Lower leg skin (tissue), 4 donors: ENCODE results near the gene MRPS15. TPM values are rescaled to one million over a fixed set of nuclear protein-coding genes. Genes with fewer than 3 reads are reported as not detected.

Source experiments
- DNase-seq, 2 donors: peaks; one replicate each; pipeline ENCODE4 v3.0.0-alpha.2; 2019; ENCODE audit warnings: low spot score in 2 of 2
- H3K4me3 ChIP-seq: fragments of 200-600 bp; sonication (generic); 2 replicates; pipeline ENCODE4 v1.5.1; 2017; ENCODE audit warnings: mild to moderate bottlenecking, low read depth; ENCODE audit not compliant: poor library complexity, severe bottlenecking
- POLR2A ChIP-seq, 2 donors: fragments of 450-650 bp; IDR thresholded peaks; one replicate each; pipeline ENCODE4 v1.6.1; 2016 to 2017; ENCODE audit warnings: antibody characterized with exemption in 2 of 2, mild to moderate bottlenecking in 1 of 2, moderate library complexity in 1 of 2
- WGBS, 2 donors: methylation state at CpG; one replicate each; pipeline ENCODE4 v1.1.5; 2018; 5-methylcytosine and 5-hydroxymethylcytosine counted together
- intact Hi-C: fragments of 100-400 bp; cut with DNase I; formaldehyde crosslinking; loops from one replicate; pipeline ENCODE4 v1.15.0; 2023; ENCODE audit warnings: low total_unique reads
- total RNA-seq, 4 donors: library from RNA; depleted of rRNA; stranded (reverse); fragments of >200 nt; gene quantifications; one replicate each; pipeline ENCODE4 v1.1.0, GENCODE V29; 2016
- TF ChIP-seq, protein P1 (sequence below), 3 donors: fragments of 450-650 bp; IDR thresholded peaks; one replicate each; pipeline ENCODE4 v1.5.1; 2016; ENCODE audit warnings: antibody characterized with exemption in 3 of 3, mild to moderate bottlenecking in 3 of 3, moderate library complexity in 2 of 3

MRPS15 gene
- total RNA-seq, 4 donors from 2014 or later, result 62.8 to 84.6 (median 65.1) TPM

DNA sequence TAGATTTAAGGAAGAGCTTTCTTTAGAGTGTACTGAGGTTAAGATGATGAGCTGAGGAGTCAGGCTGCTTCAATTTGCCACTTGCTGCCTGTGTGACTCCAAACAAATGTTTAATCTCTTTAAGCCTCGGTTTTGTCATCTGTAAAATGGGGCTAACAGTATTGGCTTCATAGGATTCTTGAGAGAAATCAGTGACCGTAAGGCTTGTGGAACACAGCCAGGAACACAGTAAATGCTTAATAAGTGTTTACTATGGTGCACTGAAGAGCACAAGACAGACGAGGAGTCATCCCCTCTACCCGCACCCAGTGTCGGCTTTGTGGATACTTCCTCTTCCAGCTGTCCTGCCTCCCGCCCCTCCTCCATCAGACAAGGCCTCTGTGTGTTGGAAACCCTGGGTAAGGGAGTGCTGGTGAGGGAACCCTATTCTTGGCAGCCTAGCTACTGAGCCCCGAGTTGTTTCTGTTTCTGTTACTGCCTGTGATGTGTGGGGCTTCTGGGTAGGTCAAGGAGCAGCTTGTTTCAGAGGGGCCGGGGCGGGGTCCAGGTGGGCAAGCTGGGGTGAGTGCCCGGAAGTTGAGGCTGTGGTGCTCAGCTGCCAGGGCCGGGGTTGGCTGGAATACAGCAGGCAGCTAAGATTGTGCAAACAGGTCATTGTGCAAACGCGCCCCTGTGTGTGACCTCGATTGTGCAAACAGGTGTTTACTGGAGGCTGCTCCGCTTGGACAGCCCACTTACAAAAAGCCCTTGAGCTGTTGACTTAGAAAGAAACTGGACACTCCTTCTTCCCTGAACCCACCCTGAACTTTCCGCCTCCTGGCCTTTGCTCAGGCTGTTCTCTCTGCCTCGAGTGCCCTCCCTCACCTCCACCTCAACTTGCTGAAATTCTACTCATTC is 22.5 kb upstream of the MRPS15 start:
- intact Hi-C loops, result no loop called here
- peak in 1 of 2 donors; percentile 35 for DNase-seq
- no peak for TF ChIP-seq POLR2A (IDR thresholded peaks at IDR 0.05)
- TF ChIP-seq, protein P1, sequence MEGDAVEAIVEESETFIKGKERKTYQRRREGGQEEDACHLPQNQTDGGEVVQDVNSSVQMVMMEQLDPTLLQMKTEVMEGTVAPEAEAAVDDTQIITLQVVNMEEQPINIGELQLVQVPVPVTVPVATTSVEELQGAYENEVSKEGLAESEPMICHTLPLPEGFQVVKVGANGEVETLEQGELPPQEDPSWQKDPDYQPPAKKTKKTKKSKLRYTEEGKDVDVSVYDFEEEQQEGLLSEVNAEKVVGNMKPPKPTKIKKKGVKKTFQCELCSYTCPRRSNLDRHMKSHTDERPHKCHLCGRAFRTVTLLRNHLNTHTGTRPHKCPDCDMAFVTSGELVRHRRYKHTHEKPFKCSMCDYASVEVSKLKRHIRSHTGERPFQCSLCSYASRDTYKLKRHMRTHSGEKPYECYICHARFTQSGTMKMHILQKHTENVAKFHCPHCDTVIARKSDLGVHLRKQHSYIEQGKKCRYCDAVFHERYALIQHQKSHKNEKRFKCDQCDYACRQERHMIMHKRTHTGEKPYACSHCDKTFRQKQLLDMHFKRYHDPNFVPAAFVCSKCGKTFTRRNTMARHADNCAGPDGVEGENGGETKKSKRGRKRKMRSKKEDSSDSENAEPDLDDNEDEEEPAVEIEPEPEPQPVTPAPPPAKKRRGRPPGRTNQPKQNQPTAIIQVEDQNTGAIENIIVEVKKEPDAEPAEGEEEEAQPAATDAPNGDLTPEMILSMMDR (IDR thresholded peaks at IDR 0.05), result no peak
- WGBS, 2 donors, result 66 to 68% methylated on average over 17 of the region's 17 CpGs
- H3K4me3 ChIP-seq, result no peak overlapping the region

DNA sequence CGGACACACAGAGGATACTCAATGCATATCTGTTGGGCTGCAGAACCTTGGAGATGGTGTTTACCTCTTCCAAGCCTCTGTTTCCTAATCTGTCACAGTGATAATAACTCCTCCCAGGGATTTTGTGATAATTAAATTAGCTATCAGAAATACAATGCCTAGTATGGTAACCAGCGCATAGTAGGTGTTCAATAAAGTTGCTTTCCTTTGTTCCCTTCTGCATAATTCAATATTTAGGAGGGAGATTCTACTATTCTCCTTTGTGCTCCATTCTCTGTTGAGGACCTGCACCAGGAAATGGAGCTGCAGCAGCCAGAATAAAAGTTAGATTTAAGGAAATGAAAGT is 21.9 kb upstream of the MRPS15 start:
- WGBS, 2 donors, result 90 to 94% methylated on average over 2 of the region's 2 CpGs
- H3K4me3 ChIP-seq, result no peak overlapping the region
- DNase-seq, result no peak
- intact Hi-C loops, result no loop called here
- TF ChIP-seq, protein P1 (IDR thresholded peaks at IDR 0.05), result no peak
- no peak for TF ChIP-seq POLR2A (IDR thresholded peaks at IDR 0.05)

DNA sequence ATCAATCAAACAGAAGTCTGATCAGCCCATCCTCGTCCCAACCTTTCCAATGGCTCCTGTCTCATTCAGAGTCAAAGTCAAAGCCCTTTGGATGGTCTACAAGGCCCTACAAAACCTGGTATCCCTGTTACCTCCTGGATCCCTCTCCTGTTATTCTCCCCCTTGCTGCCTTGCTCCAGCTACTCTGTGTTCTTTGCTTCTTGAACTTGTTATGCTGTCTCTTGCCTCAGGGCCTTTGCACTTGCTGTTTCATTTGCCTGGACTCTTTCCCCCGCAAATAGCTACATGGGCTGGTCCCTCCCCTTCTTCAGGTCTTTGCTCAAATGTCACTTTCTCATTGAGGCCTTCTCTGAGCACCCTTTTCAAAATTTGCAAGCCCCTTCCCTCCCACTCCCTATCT is 19.9 kb upstream of the MRPS15 start:
- WGBS, 2 donors, result 80% methylated on average over 2 of the region's 2 CpGs
- TF ChIP-seq POLR2A (IDR thresholded peaks at IDR 0.05), result no peak
- TF ChIP-seq, protein P1 (IDR thresholded peaks at IDR 0.05), result no peak
- DNase-seq, result no peak

DNA sequence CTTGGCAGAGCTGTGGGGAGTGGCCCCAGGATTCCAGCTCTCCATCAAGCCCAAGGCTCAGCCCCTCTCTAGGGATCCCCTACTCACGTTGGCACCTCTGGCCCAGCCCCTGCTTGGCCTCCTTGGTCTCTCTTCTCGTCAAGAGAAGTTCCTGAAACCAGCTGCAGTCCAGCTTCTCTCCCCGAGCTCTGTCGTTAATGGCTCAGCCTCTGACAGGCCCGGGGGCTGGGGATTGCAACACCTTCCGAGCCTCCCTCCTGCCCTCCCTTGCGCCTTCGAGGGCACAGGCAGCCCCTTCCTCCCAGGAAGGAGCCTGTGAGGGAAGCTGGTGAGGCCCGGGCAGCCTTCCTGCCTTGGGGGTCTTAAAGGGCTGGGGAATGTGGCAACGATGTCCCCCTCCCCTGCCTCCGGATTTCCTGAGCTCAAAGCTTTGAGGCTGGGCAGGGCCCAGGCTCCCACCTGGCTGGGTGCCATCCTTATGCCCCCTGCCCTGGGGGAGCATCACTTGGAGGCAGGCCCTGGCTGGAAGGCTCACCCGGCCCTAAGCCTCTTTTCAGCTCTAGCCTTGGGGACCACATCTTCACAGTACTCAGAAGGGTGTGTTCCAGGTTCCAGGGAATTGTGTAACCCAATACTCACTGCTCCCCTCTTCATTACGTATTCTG is 18.7 kb upstream of the MRPS15 start, which contains the start of gene CSF3R:
CSF3R (minus strand) TSS at position 190 of the 665 bp plus-strand sequence. CDS start 3,417 bp downstream, outside the sequence.
- TF ChIP-seq, protein P1 (IDR thresholded peaks at IDR 0.05), result no peak
- no peak for TF ChIP-seq POLR2A (IDR thresholded peaks at IDR 0.05)
- WGBS, 2 donors, result 40 to 43% methylated on average over 7 to 13 of the region's 13 CpGs
- intact Hi-C loops, result no loop called here
- no peak for DNase-seq
- no peak within 1 kb of the TSS for H3K4me3 ChIP-seq

More for the DNA sequence above, 19.9 kb upstream of the MRPS15 start:
- no peak overlapping the region for H3K4me3 ChIP-seq
- intact Hi-C loops, result no loop called here

DNA sequence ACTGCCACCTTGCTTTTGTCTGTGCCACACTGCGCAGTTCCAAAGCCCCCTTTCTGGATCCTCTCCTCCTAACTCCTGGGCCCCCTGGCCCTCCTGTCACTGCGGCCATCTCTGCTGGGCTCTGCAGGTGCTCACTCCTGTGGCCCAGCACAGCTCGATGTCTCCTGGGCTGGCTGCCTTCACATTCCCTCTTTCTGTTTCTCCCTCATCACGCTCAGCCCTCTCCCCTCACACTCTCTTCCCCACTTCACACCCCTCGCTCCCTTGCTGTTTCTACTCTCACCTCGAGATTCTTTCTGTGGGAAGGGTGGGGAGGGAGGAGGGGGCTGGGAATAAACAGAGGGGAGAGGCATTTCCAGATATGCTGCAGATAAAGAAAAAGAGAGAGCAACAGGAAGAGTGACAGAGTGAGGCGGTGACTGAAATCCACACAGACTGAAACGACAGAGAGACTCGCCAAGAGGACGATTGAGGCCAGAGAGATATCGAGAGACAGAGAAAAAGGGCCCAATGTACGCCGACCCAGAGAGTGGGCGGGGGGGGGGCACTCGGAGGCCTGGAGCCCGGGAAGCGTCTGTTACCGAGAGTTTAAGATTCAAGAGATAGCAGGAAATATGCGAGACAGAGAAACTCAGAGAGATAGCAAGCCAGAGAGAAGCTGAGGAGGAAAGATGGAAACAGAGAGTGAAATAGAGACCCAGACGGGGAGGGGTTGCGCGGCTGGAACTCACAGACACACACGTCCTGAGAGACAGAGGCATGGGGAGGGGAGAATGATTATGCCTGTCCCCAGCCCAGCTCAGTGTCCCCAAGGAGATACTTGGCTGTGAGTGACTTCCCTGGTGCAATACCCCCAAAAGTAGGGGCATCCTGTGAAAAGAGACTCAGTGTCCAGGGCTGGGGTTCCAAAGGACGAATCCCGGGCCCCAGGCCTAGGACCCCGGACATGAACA is 17.9 kb upstream of the MRPS15 start:
- TF ChIP-seq, protein P1 (IDR thresholded peaks at IDR 0.05), result no peak
- no peak for TF ChIP-seq POLR2A (IDR thresholded peaks at IDR 0.05)
- WGBS, 2 donors, result 42 to 43% methylated on average over 26 of the region's 26 CpGs
- no peak overlapping the region for H3K4me3 ChIP-seq
- DNase-seq, result no peak
- intact Hi-C loops, result no loop called here
